K562 (cell line): ENCODE measurements around the gene HIP1R.

Experiments
- E2F5 ChIP-seq: sonication (generic); formaldehyde crosslinking; IDR thresholded peaks from 2 replicates; pipeline ENCODE4 v1.8.0; 2022; ENCODE audit warnings: mild to moderate bottlenecking, missing genetic modification reagents
- ESRRB ChIP-seq: fragments of 250-450 bp; sonication (Bioruptor Pico); IDR thresholded peaks from 2 replicates; pipeline ENCODE4 v1.5.0; 2020; ENCODE audit warnings: mild to moderate bottlenecking, moderate library complexity, borderline replicate concordance

GRCh38 chr12:122871851-122872780 is 36.9 kb downstream of the HIP1R start:
- TF ChIP-seq E2F5 (no peak), ESRRB (CRISPR knock-in tag) (no peak)
